Measurements from ENCODE around the gene PYROXD2.

PYROXD2 gene

GRCh38 chr10:98456686-98457482 is 41.9 kb upstream of the PYROXD2 start:
- Histone ChIP-seq H3K23ac (ENCODE audit: low read depth, low read length, poor library complexity) (no peak overlapping the region), H2AK5ac (ENCODE audit: low read depth, low read length) (no peak overlapping the region), H3K27ac (replicated peaks; ENCODE audit: low read length) (no peak overlapping the region), H4K8ac (ENCODE audit: low read depth, low read length) (no peak overlapping the region), H3K4ac (ENCODE audit: low read length) (no peak overlapping the region), H3K4me2 (ENCODE audit: insufficient read depth, low read length, poor library complexity, severe bottlenecking) (no peak overlapping the region), H3K4me3 (ENCODE audit: low read length in 2 of 2) (no peak overlapping the region), H2BK5ac (ENCODE audit: low read length) (no peak overlapping the region), H3K79me1 (ENCODE audit: low read depth, low read length) (no peaks in the 10 kb centered on the region), H3K18ac (ENCODE audit: low read length) (no peak overlapping the region), H3K14ac (ENCODE audit: low read length) (no peak overlapping the region), H3K36me3 (replicated peaks in 1 of 2; ENCODE audit: control insufficient read depth in 2 of 2, insufficient read depth in 2 of 2, low read length in 2 of 2) (no peaks in the 10 kb centered on the region), H2BK12ac (ENCODE audit: low read length) (no peak overlapping the region), H2BK120ac (ENCODE audit: low read depth, low read length) (no peak overlapping the region), H3K27me3 (ENCODE audit: control insufficient read depth in 3 of 3, insufficient read depth in 3 of 3, low read depth in 1 of 3, low read length in 3 of 3) (peaks cover 0 to 10% (median 0%) of the 10 kb centered on the region in 3 experiments), H2AFZ (ENCODE audit: low read length) (no peak overlapping the region), H3K9me3 (replicated peaks in 1 of 2; ENCODE audit: control insufficient read depth in 2 of 2, insufficient read depth in 1 of 2, low read depth in 1 of 2, low read length in 2 of 2) (no peaks in the 10 kb centered on the region), H2BK15ac (ENCODE audit: low read length) (no peak overlapping the region), H4K91ac (ENCODE audit: low read depth, low read length, poor library complexity) (no peak overlapping the region), H3K9ac (ENCODE audit: low read depth, low read length, poor library complexity) (no peak overlapping the region), H3K4me1 (ENCODE audit: control insufficient read depth in 2 of 2, insufficient read depth in 1 of 2, low read depth in 1 of 2, low read length in 2 of 2) (peaks cover 0 to 15% of the 10 kb centered on the region in 2 donors)
- WGBS, 2 donors (ENCODE audit: extremely low coverage in 2 of 2, insufficient read length in 2 of 2, insufficient replicate concordance in 1 of 2): no CpG with 5 or more reads among the region's 12 CpGs
- no peak for DNase-seq (ENCODE audit: low spot score)

GRCh38 chr10:98456043-98456570 is 41.1 kb upstream of the PYROXD2 start:
- no CpG with 5 or more reads among the region's 4 CpGs for WGBS, 2 donors (ENCODE audit: extremely low coverage in 2 of 2, insufficient read length in 2 of 2, insufficient replicate concordance in 1 of 2)
- no peak for DNase-seq (ENCODE audit: low spot score)

GRCh38 chr10:98453729-98454128 is 38.7 kb upstream of the PYROXD2 start:
- H3K9ac ChIP-seq (ENCODE audit: low read depth, low read length, poor library complexity): no peak overlapping the region
- no peak overlapping the region for H3K18ac ChIP-seq (ENCODE audit: low read length)
- H4K91ac ChIP-seq (ENCODE audit: low read depth, low read length, poor library complexity): no peak overlapping the region
- no peaks in the 10 kb centered on the region for H3K79me1 ChIP-seq (ENCODE audit: low read depth, low read length)
- H3K4ac ChIP-seq (ENCODE audit: low read length): no peak overlapping the region
- no peak overlapping the region for H4K8ac ChIP-seq (ENCODE audit: low read depth, low read length)
- no peak overlapping the region for H2BK5ac ChIP-seq (ENCODE audit: low read length)
- H3K4me2 ChIP-seq (ENCODE audit: insufficient read depth, low read length, poor library complexity, severe bottlenecking): no peak overlapping the region
- no peak overlapping the region for H3K14ac ChIP-seq (ENCODE audit: low read length)
- no peak overlapping the region for H3K23ac ChIP-seq (ENCODE audit: low read depth, low read length, poor library complexity)
- no peak overlapping the region for H3K27ac ChIP-seq (replicated peaks; ENCODE audit: low read length)
- H2BK15ac ChIP-seq (ENCODE audit: low read length): no peak overlapping the region
- no CpG with 5 or more reads among the region's 2 CpGs for WGBS, 2 donors (ENCODE audit: extremely low coverage in 2 of 2, insufficient read length in 2 of 2, insufficient replicate concordance in 1 of 2)
- no peak overlapping the region for H3K4me3 ChIP-seq (ENCODE audit: low read length in 2 of 2)
- no peak overlapping the region for H2BK12ac ChIP-seq (ENCODE audit: low read length)
- no peaks in the 10 kb centered on the region for H3K36me3 ChIP-seq (replicated peaks in 1 of 2; ENCODE audit: control insufficient read depth in 2 of 2, insufficient read depth in 2 of 2, low read length in 2 of 2)
- DNase-seq (ENCODE audit: low spot score): no peak
- no peak overlapping the region for H2BK120ac ChIP-seq (ENCODE audit: low read depth, low read length)
- H3K4me1 ChIP-seq (ENCODE audit: control insufficient read depth in 2 of 2, insufficient read depth in 1 of 2, low read depth in 1 of 2, low read length in 2 of 2): peaks cover 0 to 15% of the 10 kb centered on the region in 2 donors
- H2AK5ac ChIP-seq (ENCODE audit: low read depth, low read length): no peak overlapping the region
- H3K9me3 ChIP-seq (replicated peaks in 1 of 2; ENCODE audit: control insufficient read depth in 2 of 2, insufficient read depth in 1 of 2, low read depth in 1 of 2, low read length in 2 of 2): no peaks in the 10 kb centered on the region
- no peak overlapping the region for H2AFZ ChIP-seq (ENCODE audit: low read length)
- H3K27me3 ChIP-seq (ENCODE audit: control insufficient read depth in 3 of 3, insufficient read depth in 3 of 3, low read depth in 1 of 3, low read length in 3 of 3): peaks cover 0 to 10% (median 0%) of the 10 kb centered on the region in 3 experiments

More at GRCh38 chr10:98456043-98456570, 41.1 kb upstream of the PYROXD2 start:
- Histone ChIP-seq H2BK120ac (ENCODE audit: low read depth, low read length) (no peak overlapping the region), H2AFZ (ENCODE audit: low read length) (no peak overlapping the region), H3K9me3 (replicated peaks in 1 of 2; ENCODE audit: control insufficient read depth in 2 of 2, insufficient read depth in 1 of 2, low read depth in 1 of 2, low read length in 2 of 2) (no peaks in the 10 kb centered on the region), H3K4me1 (ENCODE audit: control insufficient read depth in 2 of 2, insufficient read depth in 1 of 2, low read depth in 1 of 2, low read length in 2 of 2) (peaks cover 0 to 15% of the 10 kb centered on the region in 2 donors), H3K4me2 (ENCODE audit: insufficient read depth, low read length, poor library complexity, severe bottlenecking) (no peak overlapping the region), H3K23ac (ENCODE audit: low read depth, low read length, poor library complexity) (no peak overlapping the region), H3K27me3 (ENCODE audit: control insufficient read depth in 3 of 3, insufficient read depth in 3 of 3, low read depth in 1 of 3, low read length in 3 of 3) (peaks cover 0 to 10% (median 0%) of the 10 kb centered on the region in 3 experiments), H3K9ac (ENCODE audit: low read depth, low read length, poor library complexity) (no peak overlapping the region), H3K4me3 (ENCODE audit: low read length in 2 of 2) (no peak overlapping the region), H2BK5ac (ENCODE audit: low read length) (no peak overlapping the region), H3K4ac (ENCODE audit: low read length) (no peak overlapping the region), H3K18ac (ENCODE audit: low read length) (peak overlapping the region; percentile 4), H3K36me3 (replicated peaks in 1 of 2; ENCODE audit: control insufficient read depth in 2 of 2, insufficient read depth in 2 of 2, low read length in 2 of 2) (no peaks in the 10 kb centered on the region), H2BK15ac (ENCODE audit: low read length) (no peak overlapping the region), H3K27ac (replicated peaks; ENCODE audit: low read length) (no peak overlapping the region), H3K14ac (ENCODE audit: low read length) (no peak overlapping the region), H4K91ac (ENCODE audit: low read depth, low read length, poor library complexity) (no peak overlapping the region), H2BK12ac (ENCODE audit: low read length) (no peak overlapping the region), H4K8ac (ENCODE audit: low read depth, low read length) (no peak overlapping the region), H3K79me1 (ENCODE audit: low read depth, low read length) (no peaks in the 10 kb centered on the region), H2AK5ac (ENCODE audit: low read depth, low read length) (no peak overlapping the region)

GRCh38 chr10:98450618-98451017 is 35.6 kb upstream of the PYROXD2 start:
- Histone ChIP-seq H4K8ac (ENCODE audit: low read depth, low read length) (no peak overlapping the region), H4K91ac (ENCODE audit: low read depth, low read length, poor library complexity) (no peak overlapping the region), H3K9ac (ENCODE audit: low read depth, low read length, poor library complexity) (no peak overlapping the region), H3K36me3 (replicated peaks in 1 of 2; ENCODE audit: control insufficient read depth in 2 of 2, insufficient read depth in 2 of 2, low read length in 2 of 2) (no peaks in the 10 kb centered on the region), H2AFZ (ENCODE audit: low read length) (no peak overlapping the region), H2BK120ac (ENCODE audit: low read depth, low read length) (no peak overlapping the region), H3K4me2 (ENCODE audit: insufficient read depth, low read length, poor library complexity, severe bottlenecking) (no peak overlapping the region), H3K4me3 (ENCODE audit: low read length in 2 of 2) (no peak overlapping the region), H3K27me3 (ENCODE audit: control insufficient read depth in 3 of 3, insufficient read depth in 3 of 3, low read depth in 1 of 3, low read length in 3 of 3) (no peaks in the 10 kb centered on the region), H2BK5ac (ENCODE audit: low read length) (no peak overlapping the region), H3K9me3 (replicated peaks in 1 of 2; ENCODE audit: control insufficient read depth in 2 of 2, insufficient read depth in 1 of 2, low read depth in 1 of 2, low read length in 2 of 2) (no peaks in the 10 kb centered on the region), H3K23ac (ENCODE audit: low read depth, low read length, poor library complexity) (no peak overlapping the region), H3K4me1 (ENCODE audit: control insufficient read depth in 2 of 2, insufficient read depth in 1 of 2, low read depth in 1 of 2, low read length in 2 of 2) (peaks cover 0 to 7% of the 10 kb centered on the region in 2 donors), H2BK15ac (ENCODE audit: low read length) (no peak overlapping the region), H3K14ac (ENCODE audit: low read length) (no peak overlapping the region), H3K79me1 (ENCODE audit: low read depth, low read length) (no peaks in the 10 kb centered on the region), H2BK12ac (ENCODE audit: low read length) (no peak overlapping the region), H3K4ac (ENCODE audit: low read length) (no peak overlapping the region), H3K27ac (replicated peaks; ENCODE audit: low read length) (no peak overlapping the region), H2AK5ac (ENCODE audit: low read depth, low read length) (no peak overlapping the region), H3K18ac (ENCODE audit: low read length) (no peak overlapping the region)
- WGBS, 2 donors (ENCODE audit: extremely low coverage in 2 of 2, insufficient read length in 2 of 2, insufficient replicate concordance in 1 of 2): no CpG with 5 or more reads among the region's 1 CpG
- DNase-seq (ENCODE audit: low spot score): no peak

Measured in neuronal stem cell (in vitro differentiated cells).